ENCODE results near the gene MYH10.

MYH10 gene

DNA sequence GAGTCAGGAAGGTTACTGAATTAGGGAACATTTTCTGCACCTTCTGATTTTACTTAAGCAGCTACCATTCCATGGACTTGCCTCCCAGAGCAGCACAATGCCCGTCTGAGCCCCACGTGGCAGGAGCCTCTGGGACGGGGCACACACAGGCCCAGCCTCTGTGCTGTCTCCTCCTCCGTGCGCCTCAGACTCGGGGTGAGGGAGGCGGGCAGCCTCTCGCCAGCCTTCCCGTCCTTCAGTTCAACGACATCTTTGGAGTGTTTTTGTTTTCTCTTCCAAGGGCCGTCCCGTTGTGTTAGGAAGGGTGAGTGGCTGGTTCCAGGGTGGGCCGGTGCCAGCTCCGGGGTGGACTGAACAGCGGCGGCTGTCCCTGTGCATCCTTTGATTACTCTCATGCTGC, 163.0 kb downstream of the MYH10 start:
- Histone ChIP-seq H3K9me3 (ENCODE audit: insufficient read depth, low read length) (no peaks in the 10 kb centered on the region), H3K4me3 (ENCODE audit: insufficient read length, low read depth) (no peak overlapping the region), H3K27me3 (ENCODE audit: insufficient read depth, insufficient read length) (no peaks in the 10 kb centered on the region), H3K36me3 (ENCODE audit: insufficient read depth, insufficient read length, low read length) (peaks cover 61% of the 10 kb centered on the region), H3K4me1 (ENCODE audit: insufficient read depth, insufficient read length) (no peaks in the 10 kb centered on the region), H3K9ac (ENCODE audit: insufficient read length, low read depth) (no peak overlapping the region)
- no peak for DNase-seq (ENCODE audit: low read depth, low spot score)
- no peak for TF ChIP-seq YY1 (IDR thresholded peaks at IDR 0.05; ENCODE audit: insufficient read depth, insufficient read length)

DNA sequence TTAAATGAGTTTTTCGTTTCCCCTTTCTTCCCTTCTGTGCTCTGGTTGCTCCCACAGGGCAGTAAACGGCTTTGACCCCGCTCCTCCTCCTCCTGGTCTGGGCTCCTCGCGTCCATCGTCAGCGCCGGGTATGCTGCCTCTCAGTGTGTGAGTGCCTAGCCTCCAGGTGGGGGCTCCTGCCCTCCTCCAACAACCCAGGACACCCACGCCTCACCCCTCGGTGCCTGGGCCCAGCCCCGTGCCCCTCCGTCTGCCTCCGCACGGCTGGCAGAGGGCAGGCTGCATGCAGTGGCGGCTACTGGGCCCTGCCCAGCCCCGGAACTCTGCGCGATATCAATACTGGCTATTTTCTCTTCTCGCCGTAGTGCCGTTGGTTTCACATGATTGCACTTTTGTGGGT, 163.7 kb downstream of the MYH10 start:
- no peak overlapping the region for H3K9ac ChIP-seq (ENCODE audit: insufficient read length, low read depth)
- H3K27me3 ChIP-seq (ENCODE audit: insufficient read depth, insufficient read length) = no peaks in the 10 kb centered on the region
- no peak for DNase-seq (ENCODE audit: low read depth, low spot score)
- H3K4me3 ChIP-seq (ENCODE audit: insufficient read length, low read depth) = no peak overlapping the region
- no peaks in the 10 kb centered on the region for H3K9me3 ChIP-seq (ENCODE audit: insufficient read depth, low read length)
- peaks cover 64% of the 10 kb centered on the region for H3K36me3 ChIP-seq (ENCODE audit: insufficient read depth, insufficient read length, low read length)
- no peak for TF ChIP-seq SUZ12 (IDR thresholded peaks at IDR 0.05; ENCODE audit: extremely low read depth, insufficient read depth, insufficient read length)
- no peak for TF ChIP-seq ZNF274 (IDR thresholded peaks at IDR 0.05; ENCODE audit: low read depth, low read length)
- TF ChIP-seq YY1 (IDR thresholded peaks at IDR 0.05; ENCODE audit: insufficient read depth, insufficient read length) = no peak
- no peaks in the 10 kb centered on the region for H3K4me1 ChIP-seq (ENCODE audit: insufficient read depth, insufficient read length)

DNA sequence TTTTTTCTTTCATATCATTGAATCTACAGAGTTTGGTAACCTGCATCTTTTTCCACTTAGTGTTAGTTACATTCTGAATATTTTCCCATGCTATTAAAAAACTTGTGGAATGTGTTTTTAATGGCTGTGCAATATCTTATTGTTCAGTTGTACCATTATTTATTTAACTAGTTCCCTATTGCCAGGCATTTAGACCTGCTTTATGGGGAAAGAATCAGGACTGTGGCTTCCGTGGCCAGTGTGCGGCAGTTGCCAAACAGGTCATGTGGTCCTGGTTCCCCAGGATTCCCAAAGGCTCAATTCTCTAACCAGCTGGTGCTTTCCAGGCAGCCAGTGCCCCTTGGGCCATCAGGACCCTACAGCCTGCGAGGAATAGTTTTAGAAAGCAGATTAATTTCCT, 164.1 kb downstream of the MYH10 start:
- no peaks in the 10 kb centered on the region for H3K4me1 ChIP-seq (ENCODE audit: insufficient read depth, insufficient read length)
- TF ChIP-seq ZNF274 (IDR thresholded peaks at IDR 0.05; ENCODE audit: low read depth, low read length) (no peak), YY1 (IDR thresholded peaks at IDR 0.05; ENCODE audit: insufficient read depth, insufficient read length) (no peak), SUZ12 (IDR thresholded peaks at IDR 0.05; ENCODE audit: extremely low read depth, insufficient read depth, insufficient read length) (no peak)
- no peak overlapping the region for H3K4me3 ChIP-seq (ENCODE audit: insufficient read length, low read depth)
- no peak for DNase-seq (ENCODE audit: low read depth, low spot score)
- no peak overlapping the region for H3K9ac ChIP-seq (ENCODE audit: insufficient read length, low read depth)
- peaks cover 65% of the 10 kb centered on the region for H3K36me3 ChIP-seq (ENCODE audit: insufficient read depth, insufficient read length, low read length)
- no peaks in the 10 kb centered on the region for H3K9me3 ChIP-seq (ENCODE audit: insufficient read depth, low read length)
- no peaks in the 10 kb centered on the region for H3K27me3 ChIP-seq (ENCODE audit: insufficient read depth, insufficient read length)

DNA sequence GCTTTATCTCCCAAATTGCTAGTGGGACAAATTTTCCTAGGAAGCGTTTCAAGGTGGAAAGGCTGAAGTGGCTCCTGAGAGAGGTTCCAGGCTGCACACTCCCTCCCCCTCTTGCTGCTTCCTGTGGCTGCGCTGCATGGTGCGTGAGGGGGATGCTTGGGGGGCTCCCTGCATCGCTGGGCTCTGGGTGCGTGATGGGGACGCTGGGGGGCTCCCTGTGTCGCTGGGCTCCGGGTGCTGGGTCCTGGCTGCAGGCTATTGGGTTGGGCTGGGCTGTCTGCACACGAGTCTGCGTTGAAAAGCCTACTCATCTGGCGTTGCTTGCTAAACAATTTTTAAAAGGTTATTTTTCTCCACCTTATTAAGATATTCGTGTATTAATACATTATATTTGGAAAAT, 164.8 kb downstream of the MYH10 start:
- H3K36me3 ChIP-seq (ENCODE audit: insufficient read depth, insufficient read length, low read length) = peaks cover 66% of the 10 kb centered on the region
- DNase-seq (ENCODE audit: low read depth, low spot score) = no peak
- no peaks in the 10 kb centered on the region for H3K27me3 ChIP-seq (ENCODE audit: insufficient read depth, insufficient read length)
- no peaks in the 10 kb centered on the region for H3K4me1 ChIP-seq (ENCODE audit: insufficient read depth, insufficient read length)
- H3K4me3 ChIP-seq (ENCODE audit: insufficient read length, low read depth) = no peak overlapping the region
- no peak overlapping the region for H3K9ac ChIP-seq (ENCODE audit: insufficient read length, low read depth)
- H3K9me3 ChIP-seq (ENCODE audit: insufficient read depth, low read length) = no peaks in the 10 kb centered on the region
- TF ChIP-seq ZNF274 (IDR thresholded peaks at IDR 0.05; ENCODE audit: low read depth, low read length) (no peak), SUZ12 (IDR thresholded peaks at IDR 0.05; ENCODE audit: extremely low read depth, insufficient read depth, insufficient read length) (no peak), YY1 (IDR thresholded peaks at IDR 0.05; ENCODE audit: insufficient read depth, insufficient read length) (no peak)

DNA sequence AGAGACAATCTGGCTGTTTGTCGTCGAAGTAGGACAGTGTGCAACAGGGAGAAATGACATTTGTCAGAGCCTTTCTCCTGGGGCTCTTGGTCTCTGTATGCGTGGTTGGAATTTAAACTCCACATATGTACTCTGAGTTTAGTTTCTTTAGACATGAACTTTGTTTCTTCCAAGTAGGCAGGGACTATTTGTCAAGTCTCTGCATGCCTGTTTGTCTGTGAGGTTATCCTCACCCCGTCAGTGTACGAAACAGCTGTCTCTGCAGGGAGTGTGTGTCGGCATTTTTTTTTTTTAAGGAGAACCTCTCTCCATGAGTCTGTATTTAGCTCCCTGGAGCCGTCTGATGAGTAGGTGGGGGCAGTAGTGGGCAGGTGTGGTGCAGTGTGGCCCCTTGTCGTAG, 165.2 kb downstream of the MYH10 start:
- DNase-seq (ENCODE audit: low read depth, low spot score) = no peak
- TF ChIP-seq ZNF274 (IDR thresholded peaks at IDR 0.05; ENCODE audit: low read depth, low read length) = no peak
- no peak for TF ChIP-seq SUZ12 (IDR thresholded peaks at IDR 0.05; ENCODE audit: extremely low read depth, insufficient read depth, insufficient read length)
- TF ChIP-seq YY1 (IDR thresholded peaks at IDR 0.05; ENCODE audit: insufficient read depth, insufficient read length) = no peak
- Histone ChIP-seq H3K9me3 (ENCODE audit: insufficient read depth, low read length) (no peaks in the 10 kb centered on the region), H3K9ac (ENCODE audit: insufficient read length, low read depth) (no peak overlapping the region), H3K4me1 (ENCODE audit: insufficient read depth, insufficient read length) (no peaks in the 10 kb centered on the region), H3K27me3 (ENCODE audit: insufficient read depth, insufficient read length) (no peaks in the 10 kb centered on the region), H3K4me3 (ENCODE audit: insufficient read length, low read depth) (no peak overlapping the region), H3K36me3 (ENCODE audit: insufficient read depth, insufficient read length, low read length) (peaks cover 65% of the 10 kb centered on the region)

DNA sequence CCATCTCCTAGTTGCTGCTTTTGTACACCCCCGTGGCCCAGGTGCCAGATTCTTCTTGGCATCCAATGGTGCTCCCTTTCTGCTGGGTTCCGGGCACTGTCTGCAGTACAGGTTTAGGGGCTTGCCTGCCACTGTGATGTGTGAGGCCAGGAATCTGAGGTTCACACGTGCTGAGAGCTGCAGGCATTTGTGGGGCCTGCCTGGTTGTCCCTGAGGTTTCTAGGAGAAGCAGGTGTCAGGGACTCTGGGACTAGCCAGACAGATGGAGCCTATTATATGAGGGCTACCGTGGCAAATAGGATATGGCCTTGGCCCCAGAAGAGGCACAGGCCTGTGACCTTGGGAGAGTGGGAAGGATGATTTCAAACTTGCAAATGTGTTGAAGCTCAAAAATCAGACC, 165.6 kb downstream of the MYH10 start:
- no peak for TF ChIP-seq YY1 (IDR thresholded peaks at IDR 0.05; ENCODE audit: insufficient read depth, insufficient read length)
- TF ChIP-seq SUZ12 (IDR thresholded peaks at IDR 0.05; ENCODE audit: extremely low read depth, insufficient read depth, insufficient read length) = no peak
- TF ChIP-seq ZNF274 (IDR thresholded peaks at IDR 0.05; ENCODE audit: low read depth, low read length) = no peak
- H3K36me3 ChIP-seq (ENCODE audit: insufficient read depth, insufficient read length, low read length) = peaks cover 66% of the 10 kb centered on the region

GRCh38 chr17:8463099-8463498, 167.4 kb downstream of the MYH10 start:
- peaks cover 74% of the 10 kb centered on the region for H3K36me3 ChIP-seq (ENCODE audit: insufficient read depth, insufficient read length, low read length)

More for the DNA sequence above, 165.6 kb downstream of the MYH10 start:
- H3K4me1 ChIP-seq (ENCODE audit: insufficient read depth, insufficient read length) = no peaks in the 10 kb centered on the region
- no peak overlapping the region for H3K9ac ChIP-seq (ENCODE audit: insufficient read length, low read depth)
- no peaks in the 10 kb centered on the region for H3K27me3 ChIP-seq (ENCODE audit: insufficient read depth, insufficient read length)
- no peak for DNase-seq (ENCODE audit: low read depth, low spot score)
- H3K9me3 ChIP-seq (ENCODE audit: insufficient read depth, low read length) = no peaks in the 10 kb centered on the region
- no peak overlapping the region for H3K4me3 ChIP-seq (ENCODE audit: insufficient read length, low read depth)

GRCh38 chr17:8462564-8462963, 168.0 kb downstream of the MYH10 start:
- Histone ChIP-seq H3K27me3 (ENCODE audit: insufficient read depth, insufficient read length) (no peaks in the 10 kb centered on the region), H3K9ac (ENCODE audit: insufficient read length, low read depth) (no peak overlapping the region), H3K4me1 (ENCODE audit: insufficient read depth, insufficient read length) (no peaks in the 10 kb centered on the region), H3K9me3 (ENCODE audit: insufficient read depth, low read length) (no peaks in the 10 kb centered on the region), H3K36me3 (ENCODE audit: insufficient read depth, insufficient read length, low read length) (peaks cover 74% of the 10 kb centered on the region), H3K4me3 (ENCODE audit: insufficient read length, low read depth) (no peak overlapping the region)
- TF ChIP-seq YY1 (IDR thresholded peaks at IDR 0.05; ENCODE audit: insufficient read depth, insufficient read length) = no peak
- no peak for TF ChIP-seq ZNF274 (IDR thresholded peaks at IDR 0.05; ENCODE audit: low read depth, low read length)
- no peak for TF ChIP-seq SUZ12 (IDR thresholded peaks at IDR 0.05; ENCODE audit: extremely low read depth, insufficient read depth, insufficient read length)
- DNase-seq (ENCODE audit: low read depth, low spot score) = no peak

More at GRCh38 chr17:8463099-8463498, 167.4 kb downstream of the MYH10 start:
- no peak for TF ChIP-seq YY1 (IDR thresholded peaks at IDR 0.05; ENCODE audit: insufficient read depth, insufficient read length)
- no peak for TF ChIP-seq ZNF274 (IDR thresholded peaks at IDR 0.05; ENCODE audit: low read depth, low read length)
- no peak for TF ChIP-seq SUZ12 (IDR thresholded peaks at IDR 0.05; ENCODE audit: extremely low read depth, insufficient read depth, insufficient read length)
- DNase-seq (ENCODE audit: low read depth, low spot score) = no peak
- Histone ChIP-seq H3K9me3 (ENCODE audit: insufficient read depth, low read length) (no peaks in the 10 kb centered on the region), H3K4me1 (ENCODE audit: insufficient read depth, insufficient read length) (no peaks in the 10 kb centered on the region), H3K4me3 (ENCODE audit: insufficient read length, low read depth) (no peak overlapping the region), H3K9ac (ENCODE audit: insufficient read length, low read depth) (no peak overlapping the region), H3K27me3 (ENCODE audit: insufficient read depth, insufficient read length) (no peaks in the 10 kb centered on the region)

All from NT2/D1 (cell line).